ENCODE measurements around the gene ERN1. TPM values are rescaled to one million over a fixed set of nuclear protein-coding genes. Genes with fewer than 3 reads are reported as not detected.

Gene ERN1
- total and polyA plus RNA-seq, 2 donors from 2014 or later = 2.8 to 37.0 TPM

- Histone ChIP-seq H3K9me3 (ENCODE audit: control insufficient read depth in 2 of 3, insufficient read depth in 1 of 3, low read length in 3 of 3) (no peaks in the 10 kb centered on the region), H3K4me3 (ENCODE audit: low read length in 3 of 3) (no peak overlapping the region), H3K9ac (ENCODE audit: low read length in 3 of 3) (no peak overlapping the region), H3K27me3 (ENCODE audit: control insufficient read depth, insufficient read depth, low read length) (no peaks in the 10 kb centered on the region), H3K27ac (ENCODE audit: low read depth in 2 of 2, low read length in 2 of 2) (no peak overlapping the region), H3K36me3 (ENCODE audit: control insufficient read depth in 2 of 3, insufficient read depth in 3 of 3, low read length in 3 of 3) (no peaks in the 10 kb centered on the region), H3K4me1 (ENCODE audit: control insufficient read depth in 2 of 3, insufficient read depth in 2 of 3, low read depth in 1 of 3, low read length in 3 of 3) (peaks cover 0 to 14% (median 0%) of the 10 kb centered on the region in 3 donors)
- DNase-seq (peak in 2 of 5 donors; percentile 30 to 37), FAIRE-seq (no peak)
- intact Hi-C loops (cut with DNase I) = no loop called here
- no peak for TF ChIP-seq CTCF (IDR thresholded peaks at IDR 0.05; ENCODE audit: borderline replicate concordance, extremely low read depth, insufficient read depth)
Measured at GRCh38 chr17:63989622-63990345, 140.2 kb downstream of the ERN1 start.

Other genes with a start within 250 kb of the ERN1 start
- not detected for gene GH2, start 248.2 kb downstream of the ERN1 start, total RNA-seq
- gene GH2, start 248.2 kb downstream of the ERN1 start, polyA plus RNA-seq (ENCODE audit: insufficient read depth, low read depth, low replicate concordance) = not detected
- gene CSH1, start 233.6 kb downstream of the ERN1 start, total RNA-seq = not detected
- gene CSH1, start 233.6 kb downstream of the ERN1 start, polyA plus RNA-seq (ENCODE audit: insufficient read depth, low read depth, low replicate concordance) = not detected
- gene CSHL1, start 218.9 kb downstream of the ERN1 start, total RNA-seq = not detected
- not detected for gene CSHL1, start 218.9 kb downstream of the ERN1 start, polyA plus RNA-seq (ENCODE audit: insufficient read depth, low read depth, low replicate concordance)
- not detected for gene GH1, start 211.3 kb downstream of the ERN1 start, total RNA-seq
- not detected for gene GH1, start 211.3 kb downstream of the ERN1 start, polyA plus RNA-seq (ENCODE audit: insufficient read depth, low read depth, low replicate concordance)
- gene CD79B, start 197.8 kb downstream of the ERN1 start, total RNA-seq = 11.4 TPM
- gene CD79B, start 197.8 kb downstream of the ERN1 start, polyA plus RNA-seq (ENCODE audit: insufficient read depth, low read depth, low replicate concordance) = 5.2 TPM
- gene SCN4A, start 157.2 kb downstream of the ERN1 start, total RNA-seq = 3.4 TPM
- 0.19 TPM for gene SCN4A, start 157.2 kb downstream of the ERN1 start, polyA plus RNA-seq (ENCODE audit: insufficient read depth, low read depth, low replicate concordance)
- 4.4 TPM for gene PRR29, start 131.8 kb downstream of the ERN1 start, total RNA-seq
- gene PRR29, start 131.8 kb downstream of the ERN1 start, polyA plus RNA-seq (ENCODE audit: insufficient read depth, low read depth, low replicate concordance) = 1.2 TPM
- 38.8 TPM for gene ICAM2, start 109.5 kb downstream of the ERN1 start, total RNA-seq
- gene ICAM2, start 109.5 kb downstream of the ERN1 start, polyA plus RNA-seq (ENCODE audit: insufficient read depth, low read depth, low replicate concordance) = 55.8 TPM
- 39.1 TPM for gene TEX2, start 133.1 kb upstream of the ERN1 start, total RNA-seq
- gene TEX2, start 133.1 kb upstream of the ERN1 start, polyA plus RNA-seq (ENCODE audit: insufficient read depth, low read depth, low replicate concordance) = 14.0 TPM